ENCODE measurements around the gene TBL1X.
"Not testable (repeated sequence)": the region's sequence is repeated elsewhere in the genome, so short reads cannot be mapped to it uniquely, and the experiment has no call there.

The TBL1X gene

DNA sequence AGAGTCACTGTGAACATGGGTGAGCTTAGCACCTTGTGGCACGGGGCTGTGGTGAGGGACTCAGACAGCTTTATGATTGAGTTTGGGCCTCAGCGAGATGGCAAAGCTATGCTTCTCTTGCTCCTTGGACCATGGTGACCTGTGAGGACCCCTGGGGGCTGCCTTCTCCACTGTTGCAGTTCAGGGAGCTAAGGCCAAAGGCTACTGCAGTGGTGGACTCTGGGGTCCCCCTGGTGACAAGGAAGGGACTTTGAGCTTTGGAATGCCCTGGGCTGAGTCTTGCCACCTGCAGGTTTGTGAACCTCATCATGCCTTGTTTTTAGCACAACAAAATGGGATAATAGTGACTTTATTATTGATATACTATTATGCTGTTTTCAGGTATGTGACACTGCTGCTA, 36.5 kb downstream of the TBL1X start:
- DNase-seq = no peak

DNA sequence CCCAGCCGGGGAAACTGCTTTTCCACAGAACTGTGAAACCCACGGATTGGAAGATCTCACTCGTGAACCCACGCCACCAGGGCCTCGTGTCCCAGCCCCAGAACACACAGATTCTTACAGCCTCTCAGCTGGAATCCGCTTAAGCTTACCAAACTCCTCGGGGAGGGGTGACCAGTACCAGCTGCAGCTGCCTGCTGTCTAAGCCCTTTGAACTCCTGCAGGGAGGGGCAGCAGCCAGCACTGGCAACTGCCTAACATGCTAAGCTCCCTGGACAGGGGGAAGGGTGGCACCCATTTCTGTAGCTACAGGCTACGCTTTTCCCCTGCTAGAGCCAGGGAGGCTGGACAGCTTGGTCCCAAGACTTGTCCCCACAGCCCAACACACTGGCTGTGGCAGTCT, 38.4 kb downstream of the TBL1X start:
- DNase-seq = no peak

DNA sequence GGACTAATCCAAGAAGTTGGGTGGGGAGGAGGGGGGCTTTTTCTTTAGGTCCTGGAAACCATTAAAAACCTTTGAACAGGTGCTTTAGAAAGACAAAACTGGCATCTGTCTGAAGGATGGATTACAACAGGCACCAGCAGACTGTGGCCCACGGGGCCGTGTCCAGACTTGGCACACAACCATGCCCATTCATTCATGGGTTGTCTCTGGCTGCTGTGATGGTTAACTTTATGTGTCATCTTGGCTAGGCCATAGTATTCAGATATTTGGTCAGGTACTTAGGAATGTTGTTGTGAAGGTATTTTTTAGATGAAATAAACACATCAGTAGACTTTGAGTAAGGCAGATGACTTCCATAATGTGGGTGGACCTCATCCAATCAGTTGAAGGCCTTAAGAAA, 45.5 kb downstream of the TBL1X start:
- DNase-seq = no peak

DNA sequence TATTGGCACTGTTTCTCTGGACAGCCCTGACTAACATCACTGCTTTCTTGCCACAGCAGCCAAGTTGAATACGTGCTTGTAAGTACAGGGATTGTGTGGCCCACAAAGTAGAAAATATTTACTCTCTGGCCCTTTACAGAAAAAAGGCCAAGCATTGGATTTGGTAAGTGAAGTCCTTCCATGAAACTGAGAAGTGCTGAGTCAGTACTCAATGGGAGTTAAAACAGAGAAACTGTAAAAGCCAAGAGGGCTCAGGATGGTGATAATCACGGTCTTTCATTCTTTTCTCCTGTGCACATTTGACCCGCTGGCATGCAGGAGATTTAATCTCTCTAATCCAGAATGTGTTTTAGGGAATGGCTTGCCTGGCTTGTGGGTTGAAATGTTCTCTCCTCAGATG, 46.1 kb downstream of the TBL1X start:
- no peak for DNase-seq

DNA sequence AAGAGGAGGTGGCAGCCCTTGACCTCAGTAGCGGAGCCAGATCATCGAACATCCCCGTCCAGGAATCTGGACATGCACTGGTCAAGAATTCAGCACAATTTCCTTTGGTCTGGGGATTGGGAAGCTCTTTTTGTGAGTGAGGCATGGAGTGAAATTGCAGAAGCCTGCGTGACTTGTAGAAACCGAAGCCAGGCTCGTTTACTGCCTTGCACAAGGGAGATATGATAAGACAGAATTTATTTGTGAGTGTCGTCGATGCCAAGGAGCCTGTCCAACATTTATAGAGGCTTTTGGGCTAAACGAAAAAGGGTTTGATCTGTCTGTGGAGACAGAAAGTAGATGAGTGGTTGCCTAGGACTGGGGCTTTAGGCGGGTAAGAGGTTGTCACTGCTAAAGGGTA, 50.6 kb downstream of the TBL1X start:
- DNase-seq = no peak

DNA sequence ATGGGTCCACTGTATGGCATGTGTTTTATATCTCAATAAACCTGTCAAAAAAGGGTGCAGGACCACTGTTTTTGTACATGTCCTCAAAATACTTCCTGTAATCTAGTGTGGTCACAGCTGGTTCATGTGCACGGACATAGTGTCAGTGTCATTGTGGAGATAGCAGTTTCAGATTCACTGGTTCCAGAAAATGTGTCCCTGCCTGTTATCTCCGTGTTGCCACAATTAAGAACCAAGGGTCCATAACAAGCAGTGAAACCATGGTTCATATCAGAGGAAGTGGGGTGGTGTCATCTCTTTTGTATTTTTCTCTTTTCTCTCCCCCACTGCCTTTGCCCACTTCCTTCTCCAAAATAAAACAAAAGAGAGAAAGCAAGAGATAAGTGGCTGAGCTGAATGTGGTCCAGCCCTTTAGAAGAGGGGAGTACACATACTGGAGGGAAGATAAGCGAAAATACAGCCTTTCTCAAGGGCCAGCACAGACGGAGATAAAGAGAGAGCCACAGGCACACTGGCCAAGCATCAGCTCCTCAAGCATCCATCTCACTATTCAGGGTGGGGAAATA, 51.2 kb downstream of the TBL1X start:
- no peak for DNase-seq

DNA sequence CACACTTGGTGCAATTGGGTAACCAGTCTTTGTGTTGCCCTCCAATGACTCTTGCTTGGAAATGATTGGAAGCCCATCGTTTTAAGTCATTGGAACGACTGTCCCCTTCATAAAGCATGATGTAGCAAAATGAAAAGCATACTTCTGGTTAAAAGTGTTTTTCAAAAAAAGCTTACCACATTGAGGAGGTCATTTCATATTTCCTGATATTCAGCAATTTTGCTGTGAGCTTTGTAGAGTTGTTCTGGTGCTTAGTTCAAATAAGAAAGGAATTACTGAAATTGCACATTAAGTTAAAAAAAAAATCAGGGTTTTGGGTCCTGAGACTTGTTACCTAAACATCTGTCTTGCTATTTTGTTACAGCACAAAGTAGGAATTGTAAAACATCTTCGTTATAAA, 51.8 kb downstream of the TBL1X start:
- no peak for DNase-seq

DNA sequence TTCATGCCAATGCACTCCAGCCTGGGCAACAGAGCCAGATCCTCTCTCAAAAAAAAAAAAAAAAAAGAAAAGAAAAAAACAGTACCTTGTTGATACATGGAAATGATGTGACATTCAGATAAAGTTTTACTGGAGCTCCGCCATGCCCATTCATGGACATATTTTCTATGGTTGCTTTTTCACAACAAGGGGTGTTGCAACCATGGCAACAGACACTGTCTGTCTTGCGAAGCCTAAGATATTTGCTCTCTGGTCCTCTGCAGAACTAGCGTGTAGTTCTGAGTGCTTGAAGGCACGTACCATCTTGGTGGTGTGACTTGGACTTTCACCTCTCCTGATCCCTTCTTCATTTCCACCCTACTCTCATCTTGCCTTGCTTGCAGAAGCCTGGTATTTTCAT, 53.2 kb downstream of the TBL1X start:
- no peak for DNase-seq

DNA sequence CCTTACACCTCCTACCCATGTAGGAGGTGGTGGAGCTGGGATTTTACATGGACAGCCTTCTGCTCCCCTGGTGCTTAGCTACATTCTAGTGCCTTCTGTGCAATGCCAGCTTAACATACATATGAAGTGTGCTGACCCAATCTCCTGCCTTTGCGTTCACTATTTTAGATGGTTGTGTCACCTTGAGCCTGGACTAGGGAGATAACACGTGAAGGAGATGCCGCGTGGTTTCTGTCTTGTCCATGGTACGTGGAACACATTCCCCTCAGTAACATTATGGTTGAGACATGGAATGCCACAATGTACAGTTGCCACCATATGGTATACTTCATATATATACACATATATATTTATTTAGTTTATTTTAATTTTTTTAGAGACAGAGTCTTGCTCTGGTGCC, 54.0 kb downstream of the TBL1X start:
- DNase-seq = no peak

DNA sequence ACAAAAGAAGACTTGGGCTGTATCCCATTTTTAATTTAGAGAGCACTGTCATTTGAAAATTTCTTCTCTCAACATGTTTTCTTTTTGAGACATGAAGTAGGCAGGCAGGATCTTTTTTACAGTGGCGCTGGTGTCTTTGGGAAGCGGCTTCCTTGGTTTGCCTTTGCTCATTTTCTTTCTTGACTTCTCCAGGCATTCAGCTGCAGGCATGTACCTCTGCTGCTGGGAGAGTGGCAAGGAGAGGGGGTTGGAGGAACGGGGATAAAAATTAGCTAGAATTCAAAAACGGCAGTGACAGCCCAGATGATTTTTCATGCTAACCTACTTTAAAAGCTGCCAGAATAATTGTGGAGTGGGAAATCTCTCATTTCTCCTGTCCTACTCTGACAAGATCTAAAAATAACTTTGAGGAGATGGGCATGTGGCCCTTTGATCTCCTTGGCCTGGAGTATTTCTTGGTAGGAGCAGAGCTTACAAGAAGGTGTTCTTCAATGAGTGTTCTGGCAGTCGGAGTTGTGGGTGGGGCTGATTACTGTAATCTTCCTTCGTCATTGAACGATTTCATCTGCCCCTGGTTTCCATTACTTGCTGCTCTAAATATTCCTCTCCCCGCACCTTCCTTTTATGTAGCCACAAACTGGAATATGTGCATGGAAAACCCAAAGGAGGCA, 54.8 kb downstream of the TBL1X start:
- no peak for DNase-seq

DNA sequence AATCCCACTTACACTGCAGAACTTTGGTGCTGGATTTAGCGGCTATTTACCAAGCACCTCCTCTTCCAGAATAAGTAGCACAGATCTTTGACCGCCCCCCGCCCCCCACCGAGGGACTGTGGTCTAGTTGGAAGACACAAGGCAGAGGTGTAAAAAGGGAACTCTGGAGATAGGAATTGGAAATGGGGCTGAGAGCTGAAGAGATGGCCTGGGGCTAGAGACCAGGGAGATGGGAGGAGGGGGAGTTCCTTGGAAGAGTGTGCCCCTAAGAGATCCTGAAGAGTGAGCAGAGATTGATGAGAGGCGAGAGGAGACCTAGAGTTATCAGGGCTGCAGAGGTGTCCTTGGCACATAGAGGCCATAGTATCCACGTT, 55.3 kb downstream of the TBL1X start:
- DNase-seq = no peak

DNA sequence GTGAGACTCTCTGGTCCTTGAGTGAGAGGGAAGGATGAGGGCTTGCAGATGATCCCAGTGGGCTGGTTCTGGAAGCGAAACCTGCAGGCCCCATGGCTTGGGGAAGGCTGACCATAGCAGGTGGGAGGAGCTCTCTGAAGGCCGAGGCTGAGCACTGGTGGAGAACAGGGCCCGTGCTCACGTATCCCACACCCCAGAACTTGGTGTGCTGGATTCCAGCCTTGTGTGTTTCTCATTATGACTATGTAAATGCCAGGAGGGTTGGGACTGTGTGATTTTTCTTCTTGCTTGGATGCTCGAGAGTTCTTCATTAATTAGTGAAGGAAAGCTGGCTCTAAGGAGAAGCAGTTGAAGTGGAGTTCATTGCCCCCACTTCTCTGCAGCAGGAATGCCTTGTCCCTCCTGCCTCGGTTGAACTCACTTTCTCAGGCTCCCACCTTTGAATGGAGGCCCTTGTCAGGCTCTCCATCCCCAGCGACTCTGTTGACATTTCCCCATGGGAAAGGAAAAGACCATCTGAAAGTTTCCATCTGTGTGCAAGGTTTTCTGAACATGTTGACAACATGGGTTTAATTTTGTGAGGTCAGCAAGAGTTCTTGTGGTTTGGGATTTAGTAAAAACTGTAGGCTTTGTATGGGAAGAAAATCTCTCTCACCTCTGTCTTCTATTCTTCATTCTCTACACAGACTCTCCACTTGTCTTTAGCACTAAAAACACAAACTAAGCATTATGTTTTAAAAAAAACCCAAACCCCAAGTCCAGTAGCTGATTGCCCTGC, 57.7 kb downstream of the TBL1X start:
- no peak for DNase-seq

DNA sequence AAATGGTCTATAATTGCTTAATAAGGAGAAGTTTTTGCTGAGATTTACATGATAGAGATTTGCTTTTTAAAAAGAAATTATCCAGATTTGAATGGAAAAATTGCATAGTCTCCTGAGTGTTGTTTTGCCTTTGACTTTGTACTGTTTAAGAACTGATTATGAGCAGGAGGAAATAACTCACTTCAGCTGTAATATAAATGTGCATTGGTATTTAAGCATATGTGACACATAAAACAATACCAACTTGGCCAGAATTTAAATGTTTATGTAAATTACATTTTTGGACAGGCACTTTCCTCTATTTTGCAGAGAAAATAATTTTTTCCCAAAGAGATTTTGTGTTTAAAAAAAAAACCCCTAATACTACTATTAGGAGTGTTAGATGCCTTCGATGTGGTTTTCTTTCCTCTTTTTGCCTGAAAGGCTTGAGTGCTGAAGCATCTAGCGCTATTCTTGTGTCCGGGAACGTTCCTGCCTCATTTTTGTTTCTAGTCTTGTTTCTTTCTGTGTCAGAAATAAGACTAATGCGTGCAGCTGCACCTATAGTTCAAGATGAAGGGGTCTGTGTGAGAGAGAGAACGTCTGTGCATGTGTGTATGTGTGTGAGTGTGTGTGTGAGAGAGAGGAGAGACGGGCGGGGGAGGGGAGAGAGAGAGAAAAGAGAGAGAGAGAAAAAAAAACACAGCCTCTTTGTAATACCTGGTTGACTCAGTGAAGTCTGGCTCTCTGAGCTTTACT, 60.8 kb downstream of the TBL1X start:
- no peak for DNase-seq

DNA sequence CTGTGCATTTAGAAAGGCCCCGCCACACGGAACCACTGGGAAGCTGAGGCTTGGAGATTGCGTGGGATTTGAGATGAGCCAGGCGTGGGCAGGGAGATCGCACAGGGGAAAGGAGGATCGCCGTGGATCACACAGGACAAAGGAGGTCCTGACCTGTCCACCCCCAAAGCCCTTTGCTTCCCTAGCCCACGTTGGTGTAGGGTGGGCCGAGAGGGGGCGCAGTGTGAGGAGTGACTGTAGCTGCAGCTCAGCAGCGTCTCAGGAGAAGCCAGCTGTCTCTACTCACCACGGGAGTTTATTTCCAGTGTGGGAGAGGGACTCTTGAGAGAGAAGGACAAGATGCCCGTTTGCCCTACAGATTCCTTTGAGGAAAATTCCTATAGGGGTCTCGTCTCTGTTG, 62.1 kb downstream of the TBL1X start:
- DNase-seq = no peak

DNA sequence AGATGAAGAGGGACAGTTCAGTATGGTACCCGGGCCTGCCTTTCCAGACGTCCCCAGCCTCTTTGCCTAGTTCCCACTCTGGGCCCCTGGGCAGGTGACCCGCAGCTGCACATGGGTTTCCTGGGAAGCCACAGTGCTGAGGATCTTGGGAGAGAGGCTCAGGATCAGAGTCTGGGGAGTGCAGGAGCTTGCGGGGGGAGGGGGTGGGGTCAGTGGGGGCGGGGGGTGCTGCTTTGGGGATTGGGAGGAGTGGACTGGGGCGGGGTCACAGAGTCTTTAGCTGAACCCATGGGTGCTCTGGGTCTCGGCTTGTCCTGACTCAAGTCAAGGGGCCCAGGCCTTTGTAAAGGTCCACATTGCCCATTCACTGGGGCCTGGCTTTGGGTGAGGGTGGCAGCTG, 63.6 kb downstream of the TBL1X start:
- no peak for DNase-seq

DNA sequence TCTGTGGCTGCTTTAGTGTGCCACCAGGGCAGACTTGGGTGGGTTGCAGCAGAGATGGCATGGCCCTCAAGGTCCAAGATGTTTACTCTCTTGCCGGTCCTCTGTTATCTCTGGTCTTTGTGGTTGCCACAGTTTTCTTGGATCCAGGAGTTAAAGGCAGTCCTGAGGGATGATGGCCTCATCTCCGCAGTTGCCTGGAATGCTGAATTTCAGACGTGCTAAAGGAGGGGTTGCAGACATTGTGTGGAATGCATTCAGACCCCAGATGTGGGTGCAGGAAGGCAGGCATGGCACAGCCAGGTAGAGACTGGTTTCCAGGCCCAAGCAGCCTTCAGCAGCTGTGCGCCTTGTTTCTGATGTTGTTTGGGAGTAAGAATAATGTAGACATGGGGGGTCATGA, 64.4 kb downstream of the TBL1X start:
- DNase-seq = no peak

DNA sequence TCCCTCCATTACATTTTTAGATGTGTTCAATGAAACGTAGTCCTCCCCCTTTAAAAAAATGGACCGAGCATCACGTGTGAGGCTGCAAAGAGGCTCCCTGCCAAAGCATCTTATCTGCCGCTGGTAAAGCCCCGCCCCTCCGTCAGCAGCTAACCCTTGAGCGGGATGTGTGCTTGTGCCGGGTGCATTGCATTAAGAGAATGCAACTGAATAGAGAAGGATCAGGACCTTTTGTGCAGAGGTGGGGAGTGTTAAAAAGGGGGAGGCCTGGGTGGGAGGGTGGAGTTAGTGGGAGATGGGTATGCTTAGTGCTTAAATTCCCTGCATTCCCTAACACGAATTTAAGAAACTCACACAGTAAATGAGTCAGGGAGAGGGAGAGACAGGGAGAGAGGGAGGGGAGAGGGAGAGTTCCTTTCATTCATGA, 66.0 kb downstream of the TBL1X start:
- peak; percentile 89 for DNase-seq

DNA sequence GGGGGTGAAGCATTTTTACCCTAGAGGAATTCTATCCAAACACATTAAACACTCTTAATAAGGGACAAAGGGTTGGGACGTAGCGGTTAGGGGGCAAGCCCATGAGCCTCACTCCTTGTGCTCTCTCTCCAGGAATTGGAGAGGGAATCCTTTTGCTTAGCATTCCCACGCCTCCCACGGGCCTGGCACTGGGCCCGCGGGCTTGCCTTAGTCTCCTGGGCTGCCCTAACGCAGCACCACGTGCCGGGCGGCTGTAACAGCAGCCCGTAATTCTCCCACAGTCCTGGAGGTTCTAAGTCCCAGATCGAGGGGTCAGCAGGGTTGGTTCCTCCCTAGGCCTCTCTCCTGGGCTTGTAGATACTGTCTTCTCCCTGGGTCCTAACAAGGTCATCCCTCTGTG, 67.5 kb downstream of the TBL1X start:
- no peak for DNase-seq

DNA sequence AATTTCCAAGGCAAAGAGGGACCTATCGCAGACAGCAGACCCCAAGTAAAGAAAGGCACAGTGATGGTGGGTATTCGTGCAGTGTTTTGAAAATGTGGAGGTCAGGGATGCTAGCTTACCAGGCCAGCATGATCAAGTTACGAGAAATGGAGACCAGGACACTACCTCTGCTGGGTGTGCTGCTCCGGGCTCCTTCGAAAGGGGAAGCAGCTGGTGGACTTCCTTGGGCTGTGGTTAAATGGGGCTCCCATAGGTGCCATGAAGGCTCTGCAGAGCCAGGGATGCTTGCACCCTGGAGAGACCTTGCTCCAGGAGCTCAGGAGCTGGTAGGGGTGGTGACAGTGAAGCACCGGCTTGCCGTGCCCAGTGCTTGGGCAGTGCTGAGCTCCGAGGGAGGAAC, 68.8 kb downstream of the TBL1X start:
- DNase-seq = no peak

DNA sequence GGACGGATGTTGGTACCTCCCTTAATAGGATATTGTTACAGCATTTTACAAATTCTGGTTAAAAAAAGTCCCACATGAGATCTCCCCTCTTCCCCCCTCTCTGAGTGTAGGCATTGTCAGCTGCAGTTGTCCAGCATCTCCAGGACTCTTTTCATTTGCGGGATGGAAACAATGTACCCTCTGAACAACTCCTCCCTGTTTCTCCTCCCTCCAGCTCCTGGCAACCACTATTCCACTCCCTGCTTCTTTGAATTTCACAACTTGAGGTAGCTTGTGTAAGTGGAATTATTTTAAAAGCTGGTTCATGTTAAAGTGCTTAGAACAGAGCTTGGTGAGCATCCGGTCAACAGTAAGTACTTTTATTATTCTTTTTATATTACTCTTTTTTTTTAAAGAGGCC, 69.8 kb downstream of the TBL1X start:
- DNase-seq = no peak

DNA sequence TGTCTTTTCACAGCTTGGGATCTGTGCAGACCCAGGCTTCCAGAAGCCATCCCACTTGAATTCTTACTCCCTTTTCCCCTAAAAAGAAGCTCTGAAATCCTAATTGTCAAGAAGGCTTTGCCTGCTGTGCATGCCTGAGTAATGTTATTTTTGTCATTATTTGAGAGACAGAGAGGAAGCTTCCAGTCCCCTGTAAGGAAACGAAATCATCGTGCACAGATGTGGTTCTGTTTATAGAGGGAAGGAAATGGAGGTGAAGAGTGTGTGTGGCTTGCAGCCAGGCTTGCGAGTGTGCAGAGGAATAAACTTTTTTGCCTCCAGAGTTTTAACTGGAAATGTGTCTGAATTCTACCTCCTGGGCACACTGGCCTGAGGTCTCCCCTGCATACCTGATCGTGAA, 70.2 kb downstream of the TBL1X start:
- no peak for DNase-seq

DNA sequence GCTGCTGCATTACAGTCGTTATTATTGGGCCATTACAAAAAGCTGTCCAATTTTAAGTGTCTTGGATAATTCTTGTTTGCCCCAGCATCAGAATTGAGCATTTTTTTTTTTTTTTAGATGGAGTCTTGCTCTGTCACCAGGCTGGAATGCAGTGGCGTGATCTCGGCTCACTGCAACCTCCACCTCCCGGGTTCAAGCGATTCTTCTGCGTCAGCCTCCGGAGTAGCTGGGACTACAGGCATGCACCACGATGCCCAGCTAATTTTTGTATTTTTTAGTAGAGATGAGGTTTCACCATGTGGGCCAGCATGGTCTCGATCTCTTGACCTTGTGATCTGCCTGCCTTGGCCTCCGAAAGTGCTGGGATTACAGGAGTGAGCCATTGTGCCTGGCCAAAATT, 71.3 kb downstream of the TBL1X start:
- not testable (repeated sequence) for DNase-seq

DNA sequence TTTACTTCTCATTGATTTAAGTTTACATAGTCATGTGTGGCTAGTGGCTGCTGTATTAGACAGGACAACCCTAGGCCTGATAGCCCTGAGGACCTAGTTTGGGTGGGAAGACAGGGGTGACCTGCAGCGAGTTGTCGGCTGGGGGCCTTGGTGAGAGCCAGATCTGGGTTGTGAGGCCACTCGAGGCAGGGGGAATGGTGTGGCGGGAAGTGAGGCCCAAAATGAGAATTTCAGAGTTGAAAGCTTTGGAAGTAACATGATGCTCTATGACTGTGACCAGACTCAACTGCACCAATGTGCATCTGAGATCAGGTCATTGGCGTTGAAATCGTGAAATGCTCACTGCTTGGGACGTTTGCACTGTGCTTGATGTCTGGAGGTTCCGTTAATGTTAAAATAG, 72.9 kb downstream of the TBL1X start:
- no peak for DNase-seq

DNA sequence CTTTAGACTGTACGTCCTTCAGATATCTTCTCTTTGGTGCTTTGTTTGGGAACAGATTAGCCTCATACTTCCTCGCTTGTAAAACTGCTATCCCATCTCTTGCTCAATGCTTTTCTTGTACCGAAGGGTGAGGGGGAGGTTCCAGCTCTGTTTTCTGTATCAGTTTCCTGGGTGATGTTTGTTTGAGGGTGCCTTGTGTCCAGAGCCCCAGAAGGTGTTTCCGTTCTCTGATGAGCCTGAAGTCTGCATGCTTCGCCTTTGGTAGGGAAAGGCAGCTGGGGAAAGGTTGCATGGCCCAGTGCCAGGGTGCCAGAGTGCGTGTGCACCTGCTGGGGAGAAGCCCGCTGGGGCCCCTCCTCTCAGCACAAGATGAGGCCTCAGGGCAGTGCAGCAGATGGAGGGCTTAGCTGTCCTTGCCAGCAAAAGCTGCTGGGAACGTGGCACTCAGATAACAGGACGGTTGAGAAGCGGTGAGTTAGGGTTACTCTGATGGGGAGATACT, 73.7 kb downstream of the TBL1X start:
- DNase-seq = peak; percentile 93

Measured in NCI-H1092 (cell line).